Colonic mucosa (tissue), 4 donors: Measurements from ENCODE around the gene MBD5. TPM values are rescaled to one million over a fixed set of nuclear protein-coding genes. Genes with fewer than 3 reads are reported as not detected.

ENCODE experiments used
- DNase-seq: peaks from one replicate; pipeline ENCODE4 v3.0.0-alpha.2; 2020
- H3K27ac ChIP-seq: fragments of 200-600 bp; one replicate; pipeline ENCODE4 v1.8.0; 2021
- H3K27me3 ChIP-seq: fragments of 200-600 bp; one replicate; pipeline ENCODE4 v1.8.0; 2021
- H3K36me3 ChIP-seq: fragments of 200-600 bp; one replicate; pipeline ENCODE4 v1.8.0; 2021
- H3K4me1 ChIP-seq: fragments of 200-600 bp; one replicate; pipeline ENCODE4 v1.8.0; 2021; ENCODE audit warnings: mild to moderate bottlenecking
- H3K4me3 ChIP-seq: fragments of 200-600 bp; one replicate; pipeline ENCODE4 v1.8.0; 2021
- H3K9ac ChIP-seq, 2 donors: one replicate each; pipeline ENCODE4 v1.7.0; 2013; ENCODE audit warnings: control low read depth in 2 of 2, low read depth in 2 of 2, low read length in 2 of 2
- H3K9me3 ChIP-seq: fragments of 200-600 bp; one replicate; pipeline ENCODE4 v1.8.0; 2021
- intact Hi-C: fragments of 100-400 bp; cut with DNase I; formaldehyde crosslinking; loops from one replicate; pipeline ENCODE4 v1.14.1; 2022
- total RNA-seq, 2 donors: library from RNA; stranded (reverse); fragmentation: NEBNext Ultra II Directional in 1 of 2; extraction: Animal tissue kit (Norgen Biotek cat#: 25700) in 1 of 2; gene quantifications; one replicate each; pipeline ENCODE4 v1.2.1, GENCODE V29; 2021
- TF ChIP-seq, protein P1 (sequence below): fragments of 200-600 bp; IDR thresholded peaks from one replicate; pipeline ENCODE4 v1.8.0; 2022; ENCODE audit warnings: antibody characterized with exemption, mild to moderate bottlenecking
- donor health status: healthy.
- donor health status: DM: no; HTN: no; CAD: no.
- donor health status: DM: no; HTN: no; CAD: no.

The MBD5 gene
- total RNA-seq, 2 donors from 2014 or later, result 26.7 to 29.6 TPM

DNA sequence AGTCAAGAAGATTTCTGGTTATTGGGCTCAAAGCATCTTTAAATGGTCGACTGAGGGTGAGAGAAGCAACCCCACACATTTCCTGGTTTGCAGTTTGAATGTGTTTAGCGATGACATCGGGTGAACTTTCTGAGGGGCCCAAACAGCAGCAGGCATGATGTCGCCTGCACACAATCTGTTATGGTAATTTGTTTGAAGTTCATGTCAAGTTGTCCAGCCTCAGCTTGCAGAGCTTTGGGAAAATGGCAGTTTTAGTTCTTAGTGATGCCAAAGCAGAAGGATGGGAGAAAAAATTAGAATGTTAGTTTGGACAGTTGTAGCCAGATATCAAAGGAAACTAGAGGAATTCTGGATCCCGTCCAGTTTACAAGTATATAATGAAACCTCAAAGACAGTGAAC, 284.6 kb downstream of the MBD5 start:
- TF ChIP-seq, protein P1, sequence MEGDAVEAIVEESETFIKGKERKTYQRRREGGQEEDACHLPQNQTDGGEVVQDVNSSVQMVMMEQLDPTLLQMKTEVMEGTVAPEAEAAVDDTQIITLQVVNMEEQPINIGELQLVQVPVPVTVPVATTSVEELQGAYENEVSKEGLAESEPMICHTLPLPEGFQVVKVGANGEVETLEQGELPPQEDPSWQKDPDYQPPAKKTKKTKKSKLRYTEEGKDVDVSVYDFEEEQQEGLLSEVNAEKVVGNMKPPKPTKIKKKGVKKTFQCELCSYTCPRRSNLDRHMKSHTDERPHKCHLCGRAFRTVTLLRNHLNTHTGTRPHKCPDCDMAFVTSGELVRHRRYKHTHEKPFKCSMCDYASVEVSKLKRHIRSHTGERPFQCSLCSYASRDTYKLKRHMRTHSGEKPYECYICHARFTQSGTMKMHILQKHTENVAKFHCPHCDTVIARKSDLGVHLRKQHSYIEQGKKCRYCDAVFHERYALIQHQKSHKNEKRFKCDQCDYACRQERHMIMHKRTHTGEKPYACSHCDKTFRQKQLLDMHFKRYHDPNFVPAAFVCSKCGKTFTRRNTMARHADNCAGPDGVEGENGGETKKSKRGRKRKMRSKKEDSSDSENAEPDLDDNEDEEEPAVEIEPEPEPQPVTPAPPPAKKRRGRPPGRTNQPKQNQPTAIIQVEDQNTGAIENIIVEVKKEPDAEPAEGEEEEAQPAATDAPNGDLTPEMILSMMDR, result no peak
- intact Hi-C loops, result no loop called here
- Histone ChIP-seq H3K4me3 (no peak overlapping the region), H3K4me1 (no peaks in the 10 kb centered on the region), H3K27me3 (no peaks in the 10 kb centered on the region), H3K27ac (no peak overlapping the region), H3K36me3 (no peaks in the 10 kb centered on the region), H3K9me3 (no peaks in the 10 kb centered on the region), H3K9ac (no peak overlapping the region)
- no peak for DNase-seq

DNA sequence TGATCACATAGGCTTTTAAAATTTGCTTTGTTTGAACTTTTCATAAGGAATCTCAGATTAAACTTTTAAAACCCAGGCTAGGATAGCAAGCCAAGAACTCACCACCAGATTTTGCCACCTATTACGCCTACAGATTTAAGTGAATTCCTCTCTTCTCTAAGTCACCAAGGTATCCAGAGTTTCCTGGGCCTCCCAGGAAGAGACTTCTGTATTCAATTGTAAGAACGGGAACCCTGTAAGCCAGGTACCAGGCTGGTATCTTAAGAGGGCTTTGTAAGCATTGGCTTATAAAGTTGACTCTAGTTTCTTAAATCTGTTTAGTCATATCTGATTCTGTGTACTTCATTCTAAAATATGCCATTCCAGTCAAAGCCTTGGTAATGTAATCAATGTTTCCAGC, 285.1 kb downstream of the MBD5 start:
- Histone ChIP-seq H3K27me3 (no peaks in the 10 kb centered on the region), H3K9ac (no peak overlapping the region), H3K4me3 (no peak overlapping the region), H3K9me3 (no peaks in the 10 kb centered on the region), H3K27ac (no peak overlapping the region), H3K36me3 (no peaks in the 10 kb centered on the region), H3K4me1 (no peaks in the 10 kb centered on the region)
- intact Hi-C loops, result no loop called here
- DNase-seq, result no peak
- TF ChIP-seq, protein P1, result no peak

DNA sequence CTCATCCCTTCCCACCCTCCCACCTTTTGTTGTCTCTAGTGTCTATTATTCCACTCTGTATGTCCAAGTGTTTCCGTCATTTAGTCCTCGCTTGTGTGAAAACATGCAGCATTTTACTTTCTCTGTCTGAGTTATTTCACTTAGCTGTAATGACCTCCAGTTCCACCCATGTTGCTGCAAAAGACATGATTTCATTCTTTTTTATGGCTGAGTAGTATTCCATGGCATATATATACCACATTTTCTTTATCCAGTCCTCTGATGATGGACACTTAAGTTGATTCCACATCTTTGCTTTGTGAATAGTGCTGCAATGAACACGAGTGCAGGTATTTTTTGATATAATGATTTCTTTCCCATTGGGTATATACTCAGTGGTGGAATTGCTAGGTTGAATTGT, 296.7 kb downstream of the MBD5 start:
- Histone ChIP-seq H3K9me3 (no peaks in the 10 kb centered on the region), H3K36me3 (no peaks in the 10 kb centered on the region), H3K4me3 (no peak overlapping the region), H3K9ac (no peak overlapping the region), H3K4me1 (no peaks in the 10 kb centered on the region), H3K27me3 (no peaks in the 10 kb centered on the region), H3K27ac (no peak overlapping the region)
- intact Hi-C loops, result no loop called here
- TF ChIP-seq, protein P1, result no peak
- no peak for DNase-seq

DNA sequence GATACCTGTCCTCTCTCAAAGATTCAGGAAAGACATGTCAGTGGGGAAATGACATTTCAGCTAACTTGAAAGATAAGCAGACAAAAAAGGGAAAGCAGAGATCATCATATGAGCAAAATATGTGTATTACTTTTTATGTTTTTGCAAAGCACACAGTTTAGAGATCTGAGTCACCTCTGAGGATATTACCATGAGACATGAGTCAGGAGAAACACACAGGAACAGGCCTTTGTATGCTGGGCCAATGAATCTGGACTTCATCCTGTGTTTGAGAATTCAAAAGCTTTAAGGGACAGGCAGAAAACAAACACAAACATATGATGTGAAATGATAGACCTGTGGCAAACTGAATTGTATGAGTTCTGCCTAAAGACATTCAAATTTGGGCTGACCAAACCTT, 317.6 kb downstream of the MBD5 start:
- no peak for DNase-seq
- Histone ChIP-seq H3K9ac (no peak overlapping the region), H3K4me3 (no peak overlapping the region), H3K36me3 (no peaks in the 10 kb centered on the region), H3K27me3 (no peaks in the 10 kb centered on the region), H3K9me3 (no peaks in the 10 kb centered on the region), H3K27ac (no peak overlapping the region), H3K4me1 (no peaks in the 10 kb centered on the region)
- TF ChIP-seq, protein P1, result no peak
- intact Hi-C loops, result no loop called here

DNA sequence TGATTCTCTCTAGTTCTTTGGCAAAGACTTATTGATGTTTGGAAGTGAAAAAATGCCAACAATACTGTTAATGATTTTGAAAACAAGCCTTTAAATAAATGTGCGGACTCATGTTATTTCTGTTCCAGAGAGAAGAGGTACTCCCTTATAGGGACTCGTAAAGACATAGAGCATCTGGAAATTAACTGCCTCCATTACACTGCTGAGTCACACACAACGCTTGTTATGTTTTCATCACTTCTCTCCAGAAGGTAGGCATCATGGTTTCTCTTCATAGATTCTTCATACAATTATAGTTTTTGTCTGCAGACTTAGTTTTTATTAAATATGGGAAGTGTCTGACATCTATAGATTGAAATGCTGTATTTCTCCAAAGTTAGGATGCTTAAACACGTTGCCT, 321.2 kb downstream of the MBD5 start:
- no peaks in the 10 kb centered on the region for H3K36me3 ChIP-seq
- H3K9ac ChIP-seq, result no peak overlapping the region
- TF ChIP-seq, protein P1, result no peak
- no peaks in the 10 kb centered on the region for H3K27me3 ChIP-seq
- DNase-seq, result no peak
- no peaks in the 10 kb centered on the region for H3K9me3 ChIP-seq
- no peak overlapping the region for H3K4me3 ChIP-seq
- H3K27ac ChIP-seq, result no peak overlapping the region
- intact Hi-C loops, result no loop called here
- H3K4me1 ChIP-seq, result no peaks in the 10 kb centered on the region

DNA sequence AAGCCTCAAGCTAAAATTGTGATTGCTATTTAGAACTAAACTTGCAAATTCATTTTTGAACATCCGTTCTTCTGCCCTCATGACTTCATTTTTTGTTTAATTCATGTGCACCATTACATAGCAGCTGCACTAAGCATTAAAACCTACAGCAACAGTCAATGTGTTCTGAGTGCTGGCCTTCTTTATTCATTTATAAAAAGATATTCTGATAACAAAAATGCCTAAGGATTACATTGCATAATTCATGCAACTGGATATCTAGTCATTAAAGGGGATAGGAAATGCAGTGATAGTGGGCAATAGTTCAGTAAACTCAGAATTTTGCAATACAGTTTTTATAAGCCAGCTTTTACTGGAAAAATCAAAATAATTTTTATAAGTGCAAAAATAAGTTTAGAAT, 329.3 kb downstream of the MBD5 start:
- Histone ChIP-seq H3K4me3 (no peak overlapping the region), H3K9me3 (no peaks in the 10 kb centered on the region), H3K4me1 (no peaks in the 10 kb centered on the region), H3K36me3 (no peaks in the 10 kb centered on the region), H3K27me3 (no peaks in the 10 kb centered on the region), H3K9ac (no peak overlapping the region), H3K27ac (no peak overlapping the region)
- intact Hi-C loops, result no loop called here
- TF ChIP-seq, protein P1, result no peak
- no peak for DNase-seq
